Erythroblast (primary cell): Measurements from ENCODE around the gene CD93.

Experiments
- GATA1 ChIP-seq: IDR thresholded peaks from 2 replicates; pipeline ENCODE4 v1.6.1; 2011; ENCODE audit warnings: low read depth, mild to moderate bottlenecking, control low read depth, low read length, moderate library complexity
- POLR2A ChIP-seq: IDR thresholded peaks from 2 replicates; pipeline ENCODE4 v1.6.1; 2011; ENCODE audit warnings: mild to moderate bottlenecking, low read length

- TF ChIP-seq POLR2A (no peak), GATA1 (no peak)
These were observed 17.0 kb downstream of the CD93 start for GRCh38 chr20:23069108-23069507.
